Measurements from ENCODE around the gene ADGRL1.
"Not testable (repeated sequence)": the region's sequence is repeated elsewhere in the genome, so short reads cannot be mapped to it uniquely, and the experiment has no call there.

The ADGRL1 gene

DNA sequence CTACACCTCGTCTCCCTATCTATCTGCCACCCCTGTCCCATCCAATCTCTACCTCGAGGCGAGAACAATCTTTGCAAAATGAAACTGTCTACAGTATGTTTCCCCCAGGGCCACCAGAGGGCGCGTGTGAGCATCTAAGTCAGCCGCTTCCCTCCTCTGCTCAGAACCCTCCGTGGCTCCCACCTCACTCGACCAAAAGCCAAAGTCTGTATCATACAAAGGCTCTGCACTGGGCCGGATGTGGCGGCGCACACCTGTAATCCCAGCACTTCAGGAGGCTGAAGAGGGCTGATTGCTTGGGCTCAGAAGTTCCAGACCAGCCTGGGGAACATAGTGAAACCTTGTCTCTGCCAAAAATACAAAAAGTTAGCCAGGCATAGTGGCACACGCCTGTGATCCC, 9.9 kb downstream of the ADGRL1 start:
- peak; percentile 51 to 71 for DNase-seq (ENCODE audit: extremely low read depth in 1 of 2, low read depth in 1 of 2)

DNA sequence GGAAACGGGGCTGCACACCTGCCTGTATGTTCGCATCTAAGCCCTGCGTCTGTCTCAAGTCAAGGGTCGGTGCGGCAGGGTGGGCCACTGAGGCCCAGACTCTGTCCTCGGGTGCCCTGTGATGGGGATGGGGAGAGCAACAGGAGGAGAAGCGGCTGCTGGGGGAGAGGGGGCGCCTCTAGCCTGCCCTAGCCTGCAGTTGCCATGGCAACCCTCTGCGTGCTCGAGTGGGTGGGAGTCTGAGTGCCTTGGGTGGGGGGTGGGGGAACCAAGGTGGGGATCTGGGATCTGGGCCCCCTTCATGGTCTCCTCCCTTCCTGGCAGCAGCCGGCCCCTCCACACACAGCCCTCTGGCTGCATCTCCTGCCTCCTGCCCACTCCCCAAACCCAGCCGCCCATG, 10.8 kb downstream of the ADGRL1 start:
- DNase-seq (ENCODE audit: extremely low read depth in 1 of 2, low read depth in 1 of 2) = not testable (repeated sequence)

DNA sequence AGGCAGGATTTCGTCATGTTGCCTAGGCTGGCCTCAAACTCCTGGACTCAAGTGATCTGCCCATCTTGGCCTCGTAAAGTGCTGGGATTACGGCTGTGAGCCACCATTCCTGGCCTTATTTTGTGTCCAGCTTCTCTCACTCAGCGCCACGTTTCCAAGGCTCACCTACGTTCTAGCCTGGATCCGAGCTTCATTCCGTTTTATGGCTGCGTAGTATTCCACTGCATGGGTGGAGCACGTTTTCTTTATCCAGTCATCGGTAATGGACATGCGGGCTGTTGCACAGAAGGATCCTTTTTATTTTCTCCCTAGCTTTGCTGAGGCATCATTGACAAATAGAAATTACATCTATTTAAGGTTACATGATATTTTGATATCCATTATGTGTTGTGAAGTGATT, 16.6 kb downstream of the ADGRL1 start:
- DNase-seq (ENCODE audit: extremely low read depth in 1 of 2, low read depth in 1 of 2) = no peak

DNA sequence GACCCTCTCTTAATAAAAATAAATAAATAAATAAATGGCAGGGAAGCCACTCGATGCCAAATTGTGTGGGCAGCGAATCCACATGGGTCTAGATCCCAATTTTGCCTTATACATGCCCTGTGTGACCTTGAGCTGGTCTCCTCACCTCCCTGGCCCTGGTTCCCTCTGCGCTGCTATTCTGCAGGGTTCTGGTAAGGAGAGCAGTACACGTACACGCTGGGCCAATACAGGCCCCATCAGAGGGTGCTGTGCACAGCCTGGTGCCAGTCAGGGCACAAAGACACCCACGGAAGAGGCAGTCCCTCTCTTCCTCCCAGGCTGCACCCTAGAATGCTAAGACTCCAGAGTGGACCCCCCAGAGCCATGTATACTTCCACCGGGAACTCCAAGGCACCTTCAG, 17.9 kb downstream of the ADGRL1 start:
- not testable (repeated sequence) for DNase-seq (ENCODE audit: extremely low read depth in 1 of 2, low read depth in 1 of 2)

DNA sequence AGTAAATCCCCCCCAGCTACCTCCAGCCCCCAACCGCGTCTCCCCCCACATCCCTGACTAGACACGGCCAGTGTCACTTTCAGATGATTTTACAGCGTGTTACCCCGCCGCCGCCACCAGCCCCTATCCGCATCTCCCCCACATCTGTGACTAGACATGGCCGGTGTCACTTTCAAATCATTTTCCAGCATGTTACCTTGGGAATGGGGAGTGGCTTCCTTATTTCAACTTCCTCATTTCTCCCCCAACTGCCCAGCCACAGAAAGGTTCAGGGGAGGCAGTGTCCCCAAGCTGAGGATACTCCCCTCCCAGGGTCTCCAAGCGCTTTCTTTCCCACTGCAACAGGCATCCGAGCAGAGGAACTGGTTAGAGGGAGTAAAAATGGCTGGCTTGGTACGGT, 18.4 kb downstream of the ADGRL1 start:
- no peak for DNase-seq (ENCODE audit: extremely low read depth in 1 of 2, low read depth in 1 of 2)

DNA sequence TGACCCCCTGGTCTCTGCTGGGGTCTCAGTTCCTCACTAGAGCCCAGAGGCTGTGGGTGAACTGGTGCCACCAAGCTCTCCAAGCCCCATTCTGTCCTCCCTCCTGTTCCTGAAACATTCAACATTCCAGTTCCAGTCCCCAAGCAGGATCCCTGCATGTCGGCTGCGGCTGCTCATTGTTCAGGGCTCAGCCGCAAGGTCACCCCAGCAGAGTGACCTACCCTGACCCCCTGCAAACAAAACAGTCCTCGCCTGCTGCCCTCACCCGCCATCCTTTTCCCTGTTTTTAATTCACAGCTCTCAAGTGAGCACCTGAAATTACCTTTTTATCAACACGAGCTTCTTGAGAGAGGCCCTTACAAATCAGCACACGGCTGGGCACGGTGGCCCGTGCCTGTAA, 19.3 kb downstream of the ADGRL1 start:
- not testable (repeated sequence) for DNase-seq (ENCODE audit: extremely low read depth in 1 of 2, low read depth in 1 of 2)

DNA sequence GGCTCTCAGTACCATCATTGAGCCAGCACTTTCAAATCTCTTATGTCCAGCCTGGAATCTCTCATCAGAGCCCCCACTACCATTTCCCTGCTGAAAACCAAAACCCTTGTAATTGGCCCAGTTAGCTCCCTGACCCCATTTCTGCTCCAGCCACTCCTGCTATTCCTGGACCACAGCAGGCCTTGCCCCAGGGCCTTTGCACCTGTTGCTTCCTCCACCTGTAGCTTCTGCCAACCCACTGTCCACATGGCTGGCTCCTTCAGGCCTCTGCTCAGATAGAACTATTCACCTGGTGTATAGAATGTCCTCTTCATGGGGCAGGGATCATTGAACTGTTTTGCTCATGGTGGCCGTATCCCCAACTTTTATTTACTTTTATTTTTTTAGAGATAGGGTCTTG, 20.3 kb downstream of the ADGRL1 start:
- not testable (repeated sequence) for DNase-seq (ENCODE audit: extremely low read depth in 1 of 2, low read depth in 1 of 2)

DNA sequence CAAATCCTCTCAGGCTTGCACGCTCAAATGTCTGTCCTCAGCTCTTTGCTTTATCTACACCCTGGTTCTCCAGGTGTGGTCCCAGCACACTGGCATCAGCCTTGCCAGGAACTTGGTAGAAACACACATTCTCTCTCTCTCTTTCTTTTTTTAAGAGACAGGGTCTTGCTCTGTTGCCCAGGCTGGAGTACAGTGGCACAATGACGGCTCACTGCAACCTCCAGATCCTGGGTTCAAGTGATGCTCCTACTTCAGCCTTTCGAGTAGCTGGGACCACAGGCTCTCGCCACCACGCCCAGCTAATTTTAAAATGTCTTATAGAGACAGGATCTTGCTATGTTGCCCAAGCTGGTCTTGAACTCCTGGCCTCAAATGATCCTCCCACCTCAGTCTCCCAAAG, 20.8 kb downstream of the ADGRL1 start:
- no peak for DNase-seq (ENCODE audit: extremely low read depth in 1 of 2, low read depth in 1 of 2)

DNA sequence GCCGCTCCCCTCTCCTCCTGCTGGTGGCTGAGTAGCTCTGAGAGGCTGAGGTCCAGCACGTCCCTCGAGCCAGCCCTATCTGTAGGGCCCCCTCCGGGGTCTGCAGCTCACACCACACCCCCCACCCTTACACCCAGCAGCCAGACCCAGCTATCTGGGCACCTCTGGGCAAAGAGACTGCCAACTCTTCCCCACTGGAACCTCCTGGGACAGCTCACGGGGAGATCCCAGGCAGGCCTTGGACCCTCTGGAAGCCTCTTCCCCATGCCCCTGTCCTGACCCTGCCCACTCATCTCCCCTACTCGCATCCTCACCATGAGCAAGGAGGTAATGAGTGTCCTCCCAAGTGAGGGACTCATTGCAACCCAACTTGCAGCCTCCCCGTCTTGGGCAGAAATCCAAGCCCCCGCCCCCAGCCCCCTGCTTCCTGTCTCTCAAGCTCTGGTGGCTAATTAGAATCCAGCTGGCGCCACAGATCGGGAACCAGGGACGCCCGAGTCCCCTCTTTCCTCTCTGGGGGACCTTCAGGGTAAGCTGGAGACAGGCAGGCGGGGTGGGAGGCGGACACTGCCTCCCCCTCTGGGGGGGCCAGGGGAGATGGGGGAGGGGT, 22.1 kb downstream of the ADGRL1 start:
- DNase-seq (ENCODE audit: extremely low read depth in 1 of 2, low read depth in 1 of 2) = no peak

DNA sequence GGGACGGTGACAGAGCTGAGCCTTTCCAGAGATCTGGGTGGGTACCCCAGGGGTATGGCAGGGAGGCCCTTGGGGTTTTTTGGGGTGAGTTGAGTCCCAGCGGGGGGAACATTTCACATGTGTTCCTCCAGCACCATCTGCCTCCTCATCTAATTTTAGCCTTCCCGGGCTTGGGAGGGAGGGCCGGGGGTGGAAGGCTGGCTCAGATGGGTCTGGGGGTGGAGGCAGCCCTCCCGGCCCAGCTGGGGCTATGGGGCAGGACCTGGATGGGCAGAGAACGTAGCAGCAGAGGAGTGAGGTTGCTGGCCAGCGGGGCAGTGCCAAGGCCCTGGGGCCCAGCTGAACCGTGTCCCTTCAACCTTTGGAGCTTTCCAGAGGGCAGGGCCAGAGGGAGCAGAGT, 23.5 kb downstream of the ADGRL1 start:
- no peak for DNase-seq (ENCODE audit: extremely low read depth in 1 of 2, low read depth in 1 of 2)

DNA sequence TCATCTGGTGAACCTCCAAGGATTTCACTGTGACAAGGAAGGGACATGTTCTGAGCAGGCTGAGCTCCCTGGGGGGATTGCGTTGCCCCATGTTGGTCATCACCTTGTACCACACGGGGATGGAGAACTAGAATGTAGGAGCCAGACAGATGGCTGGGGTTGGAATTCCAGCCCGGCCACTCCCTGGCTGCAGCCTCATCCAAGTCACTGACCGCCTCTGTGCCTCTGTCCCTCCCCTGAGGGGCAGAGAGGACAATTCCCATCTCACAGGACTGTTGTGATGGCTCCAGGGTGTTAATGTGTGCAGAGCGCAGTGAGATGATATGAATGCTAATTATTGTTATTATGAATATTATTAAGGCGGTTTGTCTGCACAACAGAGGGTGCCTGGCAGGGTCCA, 24.1 kb downstream of the ADGRL1 start:
- DNase-seq (ENCODE audit: extremely low read depth in 1 of 2, low read depth in 1 of 2) = no peak

DNA sequence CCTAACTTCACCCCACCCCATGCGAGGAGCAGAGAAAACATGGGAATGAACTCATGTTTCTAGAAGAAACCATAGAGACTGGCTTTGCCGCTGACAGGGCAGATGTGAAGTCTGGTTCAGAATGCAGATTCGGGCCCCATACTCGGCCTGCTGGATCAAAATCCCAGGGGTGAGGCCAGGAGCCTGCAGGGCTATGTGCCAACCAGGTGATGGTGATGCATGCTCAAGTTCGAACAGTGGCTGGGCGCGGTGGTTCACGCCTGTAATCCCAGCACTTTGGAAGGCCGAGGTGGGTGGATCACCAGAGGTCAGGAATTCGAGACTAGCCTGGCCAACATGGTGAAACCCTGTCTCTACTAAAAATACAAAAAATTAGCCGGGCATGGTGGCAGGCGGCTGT, 24.8 kb downstream of the ADGRL1 start:
- not testable (repeated sequence) for DNase-seq (ENCODE audit: extremely low read depth in 1 of 2, low read depth in 1 of 2)

DNA sequence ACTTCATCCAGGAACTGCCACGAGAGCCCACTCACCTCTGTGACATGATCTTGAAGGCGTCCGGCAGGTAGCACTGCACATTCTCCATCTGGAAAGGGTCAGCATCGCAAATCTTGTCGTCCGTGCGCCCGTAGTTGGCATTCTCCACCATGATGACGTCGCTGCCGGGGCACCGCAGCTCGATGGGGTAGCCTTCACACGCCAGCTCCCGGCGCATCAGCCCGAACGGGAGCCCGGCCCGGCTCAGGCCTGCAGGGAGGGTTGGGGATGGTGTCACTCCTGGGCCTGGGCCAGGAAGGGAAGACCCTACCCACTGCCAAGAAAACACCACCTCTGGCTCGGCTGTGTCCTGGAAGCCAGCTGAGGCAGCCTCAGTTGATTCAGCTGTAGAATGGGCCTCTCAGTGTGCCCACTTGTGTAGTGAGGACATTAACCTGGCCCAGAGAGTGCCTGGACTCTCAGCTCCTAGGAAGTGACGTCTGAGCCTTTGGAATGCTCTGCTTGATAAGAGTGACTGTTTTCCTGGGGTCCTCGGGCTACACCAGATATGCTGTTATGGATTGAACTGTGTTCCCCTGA, 28.4 kb downstream of the ADGRL1 start:
- DNase-seq (ENCODE audit: extremely low read depth in 1 of 2, low read depth in 1 of 2) = no peak

DNA sequence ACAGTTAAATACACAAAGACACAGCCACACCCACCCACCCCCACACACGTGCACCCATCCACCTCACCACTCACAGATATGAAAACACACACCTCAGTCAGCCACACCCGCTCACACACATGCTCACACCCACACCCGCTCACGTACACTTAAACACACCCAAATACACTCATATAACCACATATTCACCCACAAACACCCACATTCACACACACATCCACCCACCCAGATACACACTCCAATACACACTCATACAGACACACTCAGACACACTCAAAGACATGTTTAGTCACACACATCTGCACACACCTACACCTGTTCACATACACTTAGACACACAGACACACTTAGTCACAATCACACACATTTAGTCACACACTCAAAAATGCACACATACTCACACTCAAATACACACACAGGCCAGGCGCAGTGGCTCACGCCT, 30.6 kb downstream of the ADGRL1 start:
- DNase-seq (ENCODE audit: extremely low read depth in 1 of 2, low read depth in 1 of 2) = no peak

DNA sequence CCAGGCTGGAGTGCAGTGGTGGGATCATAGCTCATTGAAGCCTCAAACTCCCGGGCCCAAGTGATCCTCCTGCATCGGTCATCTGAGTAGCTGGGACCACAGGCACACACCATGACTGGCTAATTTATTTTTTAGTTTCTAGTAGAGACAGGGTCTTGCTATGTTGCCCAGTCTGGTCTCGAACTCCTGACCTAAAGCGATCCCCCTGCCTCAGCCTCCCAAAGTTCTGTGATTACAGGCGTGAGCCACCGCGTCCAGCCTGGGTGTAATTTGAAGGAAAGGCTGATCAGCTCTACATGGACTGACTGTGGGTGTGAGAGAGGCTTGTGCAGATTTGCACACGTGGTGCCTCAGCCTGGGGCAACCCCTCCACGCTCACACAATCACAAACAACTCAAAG, 31.1 kb downstream of the ADGRL1 start:
- DNase-seq (ENCODE audit: extremely low read depth in 1 of 2, low read depth in 1 of 2) = no peak

DNA sequence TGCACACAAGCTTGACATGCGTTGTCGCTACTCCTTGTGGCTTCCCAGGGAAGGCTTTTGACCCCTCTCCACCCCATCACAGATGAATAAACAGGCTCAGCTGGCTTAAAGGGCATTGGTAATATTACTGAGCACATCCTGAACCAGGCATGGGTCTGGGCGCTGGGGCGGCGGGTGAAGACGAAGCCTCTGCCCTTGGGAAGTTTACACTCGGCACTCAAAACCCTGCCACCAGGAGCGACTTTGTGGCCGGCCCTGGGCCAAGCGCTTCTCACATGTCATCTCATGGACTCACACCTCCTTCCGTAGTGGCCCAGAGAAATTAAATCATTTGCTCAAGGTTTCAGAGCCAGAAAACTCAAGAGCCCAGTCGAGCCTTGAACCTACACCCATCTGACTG, 37.0 kb downstream of the ADGRL1 start:
- no peak for DNase-seq (ENCODE audit: extremely low read depth in 1 of 2, low read depth in 1 of 2)

DNA sequence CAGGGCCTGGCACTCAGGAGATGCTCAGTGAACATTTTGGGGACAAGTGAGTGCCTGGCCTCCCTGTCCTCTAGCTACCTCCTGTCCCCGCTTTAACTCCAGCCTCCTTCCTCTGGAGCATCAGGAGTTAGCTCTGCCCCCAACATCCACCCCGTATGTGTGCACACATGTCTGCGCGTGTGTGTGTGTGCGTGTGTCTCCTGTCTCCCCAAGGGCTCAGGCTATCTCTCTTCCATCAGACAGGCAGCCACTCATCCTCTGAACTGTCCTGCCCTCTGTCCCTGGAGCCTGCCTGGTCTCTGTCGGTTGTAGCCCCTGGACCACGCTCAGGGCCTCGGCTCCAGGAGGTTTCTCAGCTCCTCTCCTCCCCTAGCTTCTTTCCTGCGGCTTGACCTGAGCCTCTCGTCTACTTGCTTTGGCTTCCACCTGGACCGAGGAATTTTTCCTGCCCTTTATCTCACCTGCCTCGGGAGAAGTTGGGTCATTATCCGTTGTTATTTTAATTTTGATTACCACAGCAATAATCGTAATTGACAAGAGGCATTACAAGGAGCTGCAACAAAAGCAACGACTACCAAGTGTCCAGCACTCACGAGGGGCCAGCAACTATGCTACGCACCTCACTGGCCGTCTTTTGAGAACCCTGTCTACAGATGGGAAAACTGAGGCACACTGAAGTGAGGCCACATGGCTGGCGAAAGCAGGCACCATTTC, 37.6 kb downstream of the ADGRL1 start:
- DNase-seq (ENCODE audit: extremely low read depth in 1 of 2, low read depth in 1 of 2) = no peak

DNA sequence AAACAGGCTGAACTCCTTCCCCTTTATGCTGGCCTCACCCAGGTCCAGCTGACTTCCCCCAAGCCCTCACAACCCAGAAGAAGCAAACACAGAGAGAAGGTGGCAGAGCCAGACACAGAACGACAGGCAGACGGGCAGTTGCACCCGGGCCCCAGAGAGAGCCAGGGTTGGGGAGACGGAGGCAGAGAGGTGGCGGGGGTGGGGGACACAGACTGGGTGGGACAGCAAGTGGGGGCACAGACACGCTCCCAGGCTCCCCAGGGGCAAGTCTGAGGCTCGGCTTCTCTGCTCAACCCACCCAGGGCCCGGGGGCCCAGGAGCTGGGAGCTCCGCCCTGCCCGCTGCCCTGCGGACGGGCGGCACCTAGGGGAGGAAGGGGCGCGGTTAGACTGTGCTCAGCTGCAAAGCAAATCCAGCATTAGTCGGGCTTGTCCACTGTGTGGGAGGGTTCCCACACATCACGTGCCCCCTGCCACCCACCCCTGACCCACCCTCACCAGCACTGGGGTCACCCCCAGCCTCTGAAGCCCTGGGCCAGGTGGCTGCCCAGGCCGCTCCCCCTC, 38.3 kb downstream of the ADGRL1 start:
- no peak for DNase-seq (ENCODE audit: extremely low read depth in 1 of 2, low read depth in 1 of 2)

DNA sequence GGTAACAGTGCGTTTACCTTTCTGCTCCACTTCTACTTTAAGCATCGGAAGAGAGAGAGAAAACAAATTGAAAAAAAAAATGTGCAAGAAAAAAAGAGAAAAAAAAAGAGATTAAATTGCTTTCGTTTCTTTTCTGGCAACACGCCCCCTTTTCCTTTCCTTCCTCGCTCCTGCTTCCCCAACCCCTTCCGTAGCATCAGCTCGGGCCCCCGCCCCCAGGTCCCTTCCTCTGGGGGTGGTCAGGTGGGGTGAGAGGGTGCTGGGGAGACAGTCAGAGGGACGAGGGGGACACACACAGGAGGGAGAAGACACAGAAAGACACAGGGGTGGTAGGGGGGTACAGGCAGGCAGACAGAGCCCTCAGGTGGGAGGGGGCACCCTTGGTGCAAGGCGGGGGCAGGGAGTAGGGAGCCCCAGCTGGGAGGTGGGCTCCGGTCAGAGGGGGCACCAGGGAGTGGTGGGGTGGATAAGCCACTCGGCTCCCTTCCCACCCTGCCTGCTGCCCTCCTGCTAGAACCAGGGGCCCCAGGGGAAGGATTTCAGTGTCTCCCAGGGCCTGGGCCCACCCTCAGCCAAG, 38.9 kb downstream of the ADGRL1 start:
- DNase-seq (ENCODE audit: extremely low read depth in 1 of 2, low read depth in 1 of 2) = no peak

DNA sequence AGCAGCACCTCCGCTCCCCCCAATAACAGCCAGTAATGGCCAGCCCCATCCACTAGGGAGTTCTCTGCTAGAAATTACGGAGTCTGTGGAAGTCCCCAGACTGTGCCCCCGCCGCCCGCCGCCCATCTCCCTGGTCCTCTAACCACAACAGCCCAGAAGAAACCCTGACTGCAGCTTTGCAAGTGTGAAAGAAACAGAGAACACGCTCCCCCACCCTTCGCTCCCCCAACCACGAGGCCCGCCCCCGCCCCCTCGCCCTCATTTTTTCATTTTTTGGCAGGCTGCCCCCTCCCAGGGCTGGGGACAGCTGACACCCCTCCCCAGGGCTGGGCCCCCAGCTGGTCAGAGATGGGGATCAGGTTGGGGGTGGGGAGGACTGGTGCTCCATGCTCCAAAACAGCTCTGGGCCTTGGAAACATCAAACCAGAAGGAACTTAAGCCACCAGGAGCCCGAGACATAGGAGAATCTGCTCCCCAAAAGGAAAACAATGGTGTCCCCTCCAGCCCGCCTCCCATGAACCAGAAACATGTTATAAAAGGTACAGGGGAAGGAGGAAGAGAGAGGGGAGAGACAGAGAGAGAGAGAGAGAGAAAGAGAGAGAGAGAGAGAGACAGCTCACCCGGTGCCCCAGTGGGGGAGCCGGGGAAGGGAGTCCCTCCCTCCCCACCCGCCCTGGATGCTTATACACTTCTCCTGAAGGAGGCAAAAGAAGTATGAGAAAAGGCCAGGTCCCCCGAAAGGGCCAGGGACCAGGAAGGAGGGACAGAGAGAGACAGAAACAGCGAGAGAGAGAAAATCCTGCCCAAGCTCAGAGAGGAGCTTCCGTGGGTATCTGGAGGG, 39.8 kb downstream of the ADGRL1 start:
- DNase-seq (ENCODE audit: extremely low read depth in 1 of 2, low read depth in 1 of 2) = no peak
